Pancreas (tissue), 10 donors: Measurements from ENCODE around the gene SGO2. TPM values are rescaled to one million over a fixed set of nuclear protein-coding genes. Genes with fewer than 3 reads are reported as not detected.
"Not testable (repeated sequence)": the region's sequence is repeated elsewhere in the genome, so short reads cannot be mapped to it uniquely, and the experiment has no call there.

ENCODE experiments used
- ATAC-seq, 4 donors: fragments of 200-7000 bp; cut with Tn5 transposase; one replicate each; pipeline versions ENCODE4 v1.8.0 to v1.9.1; 2020; ENCODE audit warnings: mild to moderate bottlenecking in 4 of 4, moderate library complexity in 4 of 4
- DNase-seq, 6 donors: peaks; one replicate each; pipeline ENCODE4 v3.0.0-alpha.2; 2020
- FAIRE-seq: peaks from 2 replicates; lab custom pipeline; 2012; peaks lifted over from hg19 to GRCh38; lab: Jason Lieb, UNC
- H3K27ac ChIP-seq, 4 donors: fragments of 200-600 bp; sonication (generic); 1 replicate in 3 of 4; 2 replicates in 1 of 4; pipeline versions ENCODE4 v1.5.0 to v1.8.0; 2020
- H3K27me3 ChIP-seq, 4 donors: fragments of 200-600 bp; one replicate each; pipeline ENCODE4 v1.8.0; 2021
- H3K36me3 ChIP-seq, 3 donors: fragments of 200-600 bp; sonication (generic) in 1 of 3; one replicate each; pipeline versions ENCODE4 v1.5.0 to v1.8.0; 2020 to 2021
- H3K4me1 ChIP-seq, 3 donors: fragments of 200-600 bp; one replicate each; pipeline ENCODE4 v1.8.0; 2021
- H3K4me3 ChIP-seq, 4 donors: fragments of 200-600 bp; sonication (generic) in 2 of 4; one replicate each; pipeline versions ENCODE4 v1.5.0 to v1.8.0; 2020 to 2021
- H3K9me3 ChIP-seq, 4 donors: fragments of 200-600 bp; one replicate each; pipeline ENCODE4 v1.8.0; 2021
- CTCF ChIP-seq, 4 donors: fragments of 200-600 bp; sonication (generic) in 3 of 4; IDR thresholded peaks; one replicate each; pipeline versions ENCODE4 v1.5.0 to v1.8.0; 2021; ENCODE audit warnings: antibody characterized with exemption in 4 of 4
- WGBS, 2 donors: extraction: QIAGEN DNeasy Blood & Tissue Kit; methylation state at CpG; one replicate each; pipeline ENCODE4 v1.1.7; 2013; 5-methylcytosine and 5-hydroxymethylcytosine counted together
- intact Hi-C, 3 donors: fragments of 100-400 bp; cut with DNase I; formaldehyde crosslinking; loops; one replicate each; pipeline versions ENCODE4 v1.11.1 to v1.14.2; 2022
- polyA plus RNA-seq, 2 donors: library from polyadenylated mRNA; stranded (reverse); fragments of 200-250 nt; gene quantifications; one replicate each; pipeline ENCODE4 v1.2.3, GENCODE V29; 2013
- total RNA-seq, 6 donors: library from RNA; stranded (reverse); fragmentation: NEBNext Ultra II Directional in 4 of 6; extraction: Animal tissue kit (Norgen Biotek cat#: 25700) in 4 of 6; gene quantifications; one replicate each; pipeline versions ENCODE4 v1.2.1 to v1.2.4, GENCODE V29; 2021 to 2023
- donor health status: healthy with polysubstance abuse.
- donor health status: DM: no; HTN: no; CAD: no; lungs with moderate emphysema.
- donor health status: DM: no; HTN: no; CAD: no.
- donor health status: control.
- donor health status: control.
- donor health status: Bipolar disorder and iron deficiency.
- donor health status: DM: yes; HTN: yes; CAD: no.
- donor health status: DM: no; HTN: no; CAD: no.
- donor health status: DM: no; HTN: no; CAD: no.
- donor health status: DM: yes; HTN: yes; CAD: no.

Gene SGO2
- total and polyA plus RNA-seq, 8 donors = 0.27 to 0.83 (median 0.52) TPM

- peaks cover under 1 to 47% (median 26%) of the 10 kb centered on the region in 3 donors for H3K36me3 ChIP-seq
- intact Hi-C loops = no loop called here
- H3K27ac ChIP-seq = no peak overlapping the region
- DNase-seq (no peak), FAIRE-seq (no peak), ATAC-seq (peak in 2 of 4 donors; percentile 71 to 80)
- H3K4me1 ChIP-seq = no peaks in the 10 kb centered on the region
- WGBS, 2 donors = 70 to 78% methylated on average over 3 of the region's 3 CpGs
- no peak overlapping the region for H3K4me3 ChIP-seq
- no peaks in the 10 kb centered on the region for H3K27me3 ChIP-seq
- no peaks in the 10 kb centered on the region for H3K9me3 ChIP-seq
- TF ChIP-seq CTCF (IDR thresholded peaks at IDR 0.05) = no peak
Measured at GRCh38 chr2:200603972-200604371, 78.0 kb downstream of the SGO2 start.

DNA sequence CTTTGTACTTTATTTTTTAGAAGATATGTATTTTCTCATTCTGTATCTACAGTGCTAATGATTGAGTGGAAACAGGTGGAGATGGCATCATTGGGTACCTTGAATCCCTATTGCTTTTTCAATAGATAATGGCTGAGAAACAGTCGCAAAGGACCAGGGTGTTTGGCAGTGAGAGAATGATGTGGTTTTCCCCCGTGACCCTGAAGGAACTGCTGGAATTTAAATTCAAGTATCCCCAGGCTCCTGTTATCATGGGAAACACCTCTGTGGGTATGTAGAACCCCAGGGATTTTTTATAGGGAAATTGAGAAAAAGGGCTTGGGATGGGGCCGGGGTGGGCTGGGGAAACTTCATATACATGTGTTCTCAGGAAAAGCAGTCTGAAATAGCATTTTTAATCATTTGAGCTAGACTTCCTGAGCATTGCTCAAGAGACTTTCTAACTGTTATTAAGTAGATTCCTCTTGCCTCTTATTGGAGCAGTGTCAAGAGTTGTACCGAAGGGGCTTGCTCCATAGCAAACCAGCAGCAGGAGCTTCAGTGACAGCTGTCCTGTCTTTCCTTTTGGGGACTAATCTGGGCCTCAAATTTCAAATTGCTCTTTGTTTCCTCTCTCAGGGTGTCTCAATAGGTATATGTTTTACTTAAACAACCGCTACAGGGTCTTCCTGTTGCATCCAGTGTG lies 78.7 kb downstream of the SGO2 start:
- H3K36me3 ChIP-seq = peaks cover 4 to 46% (median 24%) of the 10 kb centered on the region in 3 donors
- no peaks in the 10 kb centered on the region for H3K4me1 ChIP-seq
- no peak overlapping the region for H3K27ac ChIP-seq
- TF ChIP-seq CTCF (IDR thresholded peaks at IDR 0.05) = no peak
- H3K27me3 ChIP-seq = no peaks in the 10 kb centered on the region
- intact Hi-C loops = no loop called here
- no peak overlapping the region for H3K4me3 ChIP-seq
- no peak for FAIRE-seq
- DNase-seq = no peak
- WGBS, 2 donors = 87 to 88% methylated on average over 5 of the region's 5 CpGs
- no peaks in the 10 kb centered on the region for H3K9me3 ChIP-seq
- no peak for ATAC-seq

DNA sequence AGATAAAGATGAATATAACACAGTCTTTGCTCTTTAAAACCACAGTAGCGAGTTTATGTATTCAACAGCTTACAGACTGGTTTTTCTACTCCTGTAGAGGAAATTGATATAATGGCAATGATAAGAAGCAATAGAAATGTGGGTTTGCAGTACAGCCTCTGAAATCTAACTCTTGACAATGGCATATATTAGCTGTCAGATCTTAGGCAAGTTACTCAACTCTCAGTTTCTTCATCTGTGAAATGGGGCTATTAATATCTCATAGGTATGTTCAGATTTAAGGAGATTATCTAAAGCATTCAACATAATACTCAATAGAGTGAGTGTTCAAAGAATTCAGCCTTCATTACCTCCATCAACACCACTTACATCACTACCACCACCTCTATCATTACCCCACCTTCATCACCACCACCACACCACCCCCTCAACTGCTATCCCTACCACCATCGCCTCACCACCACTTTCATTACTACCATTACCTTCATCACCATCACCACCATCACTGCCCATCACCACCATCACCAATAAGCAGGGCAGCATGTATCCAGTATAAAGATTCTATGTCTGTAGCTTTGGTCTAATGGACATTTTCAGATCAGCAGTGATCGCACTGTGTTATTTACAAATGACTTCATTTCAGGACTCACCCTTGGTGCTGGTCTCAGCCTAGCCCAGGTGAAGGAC lies 82.5 kb downstream of the SGO2 start:
- FAIRE-seq = no peak
- no peak for ATAC-seq
- no peaks in the 10 kb centered on the region for H3K4me1 ChIP-seq
- H3K36me3 ChIP-seq = peaks cover 4 to 58% (median 19%) of the 10 kb centered on the region in 3 donors
- no peaks in the 10 kb centered on the region for H3K27me3 ChIP-seq
- intact Hi-C loops = no loop called here
- H3K9me3 ChIP-seq = no peaks in the 10 kb centered on the region
- no peak overlapping the region for H3K4me3 ChIP-seq
- 42 to 60% methylated on average over 3 of the region's 3 CpGs for WGBS, 2 donors
- no peak for TF ChIP-seq CTCF (IDR thresholded peaks at IDR 0.05)
- no peak overlapping the region for H3K27ac ChIP-seq
- no peak for DNase-seq

DNA sequence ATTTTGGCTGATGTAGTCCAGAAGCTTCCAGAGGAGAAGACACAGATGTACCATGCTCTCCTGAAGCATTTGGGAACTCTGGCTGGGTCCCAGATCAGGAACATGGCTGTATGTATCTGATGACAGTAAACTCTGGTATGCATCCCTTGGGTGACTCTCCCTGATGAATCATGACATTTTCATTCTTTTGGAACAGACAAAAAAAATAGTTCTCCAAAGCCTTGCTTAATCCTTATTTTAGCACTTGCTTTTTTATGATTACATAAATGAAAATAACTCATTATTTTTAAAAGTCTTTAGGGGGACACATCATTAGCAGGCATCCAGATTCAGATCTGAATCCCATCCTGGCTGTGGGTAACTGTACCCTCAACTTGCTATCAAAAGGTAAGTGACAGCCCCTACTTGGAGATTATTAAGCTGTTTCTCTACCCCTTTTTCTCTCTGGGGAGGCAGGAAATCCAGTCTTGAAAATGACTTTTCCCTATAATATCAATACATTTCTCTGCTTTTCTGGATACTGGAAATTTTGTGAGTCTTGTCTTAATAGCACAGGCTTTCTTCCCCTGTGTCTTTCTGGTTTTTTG lies 83.1 kb downstream of the SGO2 start:
- Histone ChIP-seq H3K36me3 (peaks cover 4 to 58% (median 19%) of the 10 kb centered on the region in 3 donors), H3K27me3 (no peaks in the 10 kb centered on the region), H3K9me3 (no peaks in the 10 kb centered on the region), H3K27ac (no peak overlapping the region), H3K4me3 (no peak overlapping the region), H3K4me1 (no peaks in the 10 kb centered on the region)
- DNase-seq = no peak
- no peak for FAIRE-seq
- peak in 3 of 4 donors; percentile 25 to 36 (median 36) for ATAC-seq
- TF ChIP-seq CTCF (IDR thresholded peaks at IDR 0.05) = no peak
- intact Hi-C loops = no loop called here

GRCh38 chr2:200610217-200610616 lies 84.2 kb downstream of the SGO2 start:
- H3K36me3 ChIP-seq = peaks cover 4 to 61% (median 19%) of the 10 kb centered on the region in 3 donors
- ATAC-seq, intact Hi-C loops, H3K9me3 ChIP-seq, H3K4me3 ChIP-seq, DNase-seq, FAIRE-seq, H3K27ac ChIP-seq, H3K27me3 ChIP-seq, H3K4me1 ChIP-seq: not testable (repeated sequence)
- WGBS, 2 donors = 93 to 94% methylated on average over 3 of the region's 3 CpGs
